ENCODE results near the gene SRSF9.
"Not testable (repeated sequence)": the region's sequence is repeated elsewhere in the genome, so short reads cannot be mapped to it uniquely, and the experiment has no call there.

SRSF9 gene

DNA sequence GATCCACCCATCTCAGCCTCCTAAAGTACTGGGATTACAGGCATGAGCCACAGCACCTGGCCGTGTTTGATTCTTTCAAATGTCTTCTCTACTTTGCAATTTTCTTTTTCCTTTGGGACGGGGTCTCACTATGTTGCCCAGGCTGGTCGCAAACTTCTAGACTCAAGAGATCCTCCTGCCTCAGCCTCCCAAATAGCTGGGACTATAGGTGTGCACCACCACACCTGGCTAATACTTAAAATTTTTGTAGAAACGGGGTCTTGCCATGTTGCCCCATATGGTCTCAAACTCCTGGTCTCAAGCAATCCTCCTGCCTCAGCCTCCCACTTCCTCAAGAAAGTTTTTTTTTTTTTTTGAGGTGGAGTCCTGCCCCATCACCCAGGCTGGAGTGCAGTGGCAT lies 21.6 kb downstream of the SRSF9 start:
- DNase-seq (ENCODE audit: low spot score) = no peak

DNA sequence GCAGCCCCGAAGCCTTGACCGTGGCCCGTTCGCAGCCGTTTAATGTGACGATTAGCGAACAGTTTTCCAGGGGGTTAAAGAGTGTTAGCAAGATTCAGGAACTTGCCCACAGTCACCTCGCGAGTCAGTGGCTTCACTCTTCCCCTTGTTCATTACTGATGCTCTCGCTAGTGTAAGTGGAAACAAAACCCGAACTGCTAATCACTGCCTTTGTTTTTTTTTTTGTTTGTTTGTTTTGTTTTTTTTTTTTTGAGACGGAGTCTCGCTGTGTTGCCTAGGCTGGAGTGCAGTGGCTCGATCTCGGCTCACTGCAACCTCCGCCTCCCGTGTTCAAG lies 22.7 kb downstream of the SRSF9 start:
- not testable (repeated sequence) for DNase-seq (ENCODE audit: low spot score)

DNA sequence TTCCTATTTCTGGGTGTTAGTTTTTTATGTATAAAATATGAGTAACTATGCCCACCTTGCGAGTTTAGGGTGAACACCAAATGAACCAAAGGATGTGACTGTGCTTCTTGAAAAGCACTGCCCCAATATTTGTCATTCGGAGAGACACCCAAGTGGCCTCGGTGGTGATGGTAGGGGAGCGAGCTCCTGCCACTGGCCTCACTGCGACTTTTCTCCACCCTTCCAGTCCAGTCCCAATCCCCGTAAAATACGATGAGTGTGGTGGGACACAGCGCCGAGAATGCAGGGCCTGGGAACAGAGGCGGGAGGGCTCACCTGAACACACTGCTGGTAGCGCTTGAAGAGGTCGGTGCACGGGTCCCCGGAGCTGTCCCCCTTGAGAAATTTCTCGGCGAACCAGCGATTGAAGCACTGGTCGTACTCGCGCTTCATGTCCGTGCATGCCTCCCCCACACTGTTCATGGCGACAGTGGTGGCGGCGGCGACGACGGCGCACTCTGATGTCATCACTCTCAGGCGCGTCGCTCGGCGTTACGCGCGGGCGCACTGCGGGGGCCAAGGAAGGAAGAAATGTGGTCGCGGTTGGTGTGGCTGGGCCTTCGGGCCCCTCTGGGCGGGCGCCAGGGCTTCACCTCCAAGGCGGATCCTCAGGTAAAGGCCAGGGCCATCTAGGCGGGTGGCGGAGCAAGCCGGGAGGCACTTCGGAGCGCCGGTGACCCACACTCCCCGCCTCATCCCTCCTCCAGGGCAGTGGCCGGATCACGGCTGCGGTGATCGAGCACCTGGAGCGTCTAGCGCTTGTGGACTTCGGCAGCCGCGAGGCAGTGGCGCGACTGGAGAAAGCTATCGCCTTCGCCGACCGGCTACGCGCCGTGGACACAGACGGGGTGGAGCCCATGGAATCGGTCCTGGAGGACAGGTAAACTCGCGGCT lies 23.4 kb downstream of the SRSF9 start, which contains the start of the genes GATC and TRIAP1:
TSS of gene GATC (plus strand) at position 534 of the 933 bp plus-strand sequence. CDS start at position 571, 37 bp downstream.
TSS of gene TRIAP1 (minus strand) at position 474 of the 933 bp plus-strand sequence. CDS start at position 462, 12 bp downstream.
- peak; percentile 84 for DNase-seq (ENCODE audit: low spot score)

DNA sequence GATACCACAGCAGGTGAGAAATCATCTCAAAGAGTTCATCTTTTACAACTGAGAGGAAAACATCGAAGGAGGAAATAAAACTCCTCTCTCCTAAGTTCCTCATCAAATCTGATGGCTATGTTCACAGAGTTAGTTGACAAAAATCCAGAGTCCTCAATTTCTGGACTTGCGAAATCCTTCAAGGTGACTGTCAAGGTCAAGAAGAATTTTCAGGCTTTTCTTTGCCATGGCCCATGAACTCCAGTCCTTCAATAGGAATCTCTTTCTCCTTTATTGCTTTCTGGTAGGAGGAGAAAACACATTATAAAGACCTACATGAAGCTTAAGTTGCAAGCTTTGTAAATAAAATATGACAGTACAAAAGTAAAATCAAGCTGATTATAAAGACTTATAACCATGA lies 24.9 kb downstream of the SRSF9 start:
- no peak for DNase-seq (ENCODE audit: low spot score)

DNA sequence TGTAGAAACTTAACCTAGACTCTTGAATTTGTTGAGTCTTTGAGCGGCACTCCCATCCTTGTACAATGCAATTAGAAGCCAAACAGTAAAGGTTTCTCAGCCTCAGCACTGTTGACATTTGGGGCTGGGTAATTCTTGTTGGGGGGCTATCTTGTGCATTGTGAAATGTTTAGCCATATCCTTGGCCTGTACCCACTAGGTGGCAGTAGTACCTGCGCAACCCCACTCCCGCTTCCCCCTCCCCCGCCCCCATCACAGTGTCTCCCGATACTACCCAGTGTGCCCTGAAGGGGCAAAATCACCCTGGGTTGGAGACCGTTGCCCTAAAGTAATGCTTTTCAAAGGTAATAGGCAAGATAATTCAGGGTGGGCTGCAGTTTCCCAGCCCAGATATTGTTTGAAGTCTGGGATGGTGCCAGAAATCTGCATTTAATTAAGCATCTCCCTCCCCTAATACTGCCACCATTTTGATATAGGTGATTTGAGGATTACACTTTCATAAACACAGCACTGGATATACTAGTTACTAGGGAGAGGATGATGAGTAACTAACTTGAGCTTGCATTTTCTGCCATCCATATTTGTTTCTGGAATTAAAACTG lies 29.8 kb downstream of the SRSF9 start:
- DNase-seq (ENCODE audit: low spot score) = peak; percentile 84

DNA sequence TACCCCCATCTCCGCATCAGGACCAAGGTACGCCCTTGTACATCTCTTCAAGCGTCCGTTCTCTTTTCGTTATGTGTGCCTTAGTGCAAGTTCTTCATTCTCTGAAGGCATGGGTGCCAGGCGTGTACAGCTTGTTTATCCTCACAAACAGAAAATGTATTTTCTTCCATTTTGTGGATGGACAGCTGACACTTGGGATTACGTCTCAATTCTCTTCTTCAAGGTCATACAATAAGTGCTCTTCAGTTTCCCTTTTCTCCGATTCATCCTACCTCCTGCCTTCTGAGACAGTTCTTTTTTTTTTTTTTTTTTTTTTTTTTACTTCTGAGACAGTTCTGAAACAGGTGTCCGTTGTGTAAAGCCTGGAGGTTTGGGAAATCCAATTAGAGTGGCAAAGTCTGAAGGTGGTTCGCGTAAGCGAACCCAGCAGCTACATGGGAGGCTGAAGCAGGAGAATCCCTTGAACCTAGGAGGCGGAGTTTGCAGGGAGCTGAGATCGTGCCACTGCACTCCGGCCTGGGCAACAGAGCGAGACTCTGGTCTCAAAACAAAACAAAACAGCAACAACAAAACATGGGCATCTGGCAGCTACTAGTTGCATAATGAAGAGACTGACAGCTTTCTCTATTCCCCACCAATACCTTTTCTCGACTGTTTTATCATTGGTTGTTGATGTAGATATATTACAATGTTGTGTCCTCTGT lies 30.9 kb downstream of the SRSF9 start:
- DNase-seq (ENCODE audit: low spot score) = peak; percentile 27

DNA sequence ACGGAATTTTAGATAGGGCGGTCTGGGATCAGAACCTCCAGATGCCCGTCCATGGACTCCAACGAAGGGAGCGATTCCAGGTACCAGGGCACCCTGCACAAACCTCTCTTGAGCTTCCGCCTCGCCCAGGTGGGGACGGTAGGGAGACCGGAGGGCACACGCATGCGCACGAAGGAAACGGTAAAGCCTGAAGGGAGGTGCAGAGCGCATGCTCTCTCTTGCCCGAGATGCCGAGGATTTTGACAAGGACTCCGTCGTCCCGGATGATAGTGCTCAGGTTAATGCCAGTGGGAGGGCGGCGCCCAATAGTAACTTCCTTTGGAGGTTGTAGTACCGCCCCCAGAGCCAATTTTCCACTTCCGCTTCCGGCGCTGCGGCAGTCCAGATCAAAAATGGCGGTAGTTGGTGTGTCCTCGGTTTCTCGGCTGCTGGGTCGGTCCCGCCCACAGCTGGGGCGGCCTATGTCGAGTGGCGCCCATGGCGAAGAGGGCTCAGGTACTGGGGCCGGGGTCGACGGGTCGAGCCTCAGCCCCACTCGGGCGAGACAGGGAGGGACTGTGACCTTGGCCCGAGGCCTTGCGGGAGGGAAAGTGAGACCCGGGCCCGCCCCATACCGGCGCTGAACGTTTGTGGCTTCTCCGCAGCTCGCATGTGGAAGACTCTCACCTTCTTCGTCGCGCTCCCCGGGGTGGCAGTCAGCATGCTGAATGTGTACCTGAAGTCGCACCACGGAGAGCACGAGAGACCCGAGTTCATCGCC lies 31.6 kb downstream of the SRSF9 start, which contains the start of gene COX6A1:
TSS of gene COX6A1 (plus strand) at position 379 of the 760 bp plus-strand sequence. CDS start at position 393, 14 bp downstream.
- peak; percentile 99 for DNase-seq (ENCODE audit: low spot score)

DNA sequence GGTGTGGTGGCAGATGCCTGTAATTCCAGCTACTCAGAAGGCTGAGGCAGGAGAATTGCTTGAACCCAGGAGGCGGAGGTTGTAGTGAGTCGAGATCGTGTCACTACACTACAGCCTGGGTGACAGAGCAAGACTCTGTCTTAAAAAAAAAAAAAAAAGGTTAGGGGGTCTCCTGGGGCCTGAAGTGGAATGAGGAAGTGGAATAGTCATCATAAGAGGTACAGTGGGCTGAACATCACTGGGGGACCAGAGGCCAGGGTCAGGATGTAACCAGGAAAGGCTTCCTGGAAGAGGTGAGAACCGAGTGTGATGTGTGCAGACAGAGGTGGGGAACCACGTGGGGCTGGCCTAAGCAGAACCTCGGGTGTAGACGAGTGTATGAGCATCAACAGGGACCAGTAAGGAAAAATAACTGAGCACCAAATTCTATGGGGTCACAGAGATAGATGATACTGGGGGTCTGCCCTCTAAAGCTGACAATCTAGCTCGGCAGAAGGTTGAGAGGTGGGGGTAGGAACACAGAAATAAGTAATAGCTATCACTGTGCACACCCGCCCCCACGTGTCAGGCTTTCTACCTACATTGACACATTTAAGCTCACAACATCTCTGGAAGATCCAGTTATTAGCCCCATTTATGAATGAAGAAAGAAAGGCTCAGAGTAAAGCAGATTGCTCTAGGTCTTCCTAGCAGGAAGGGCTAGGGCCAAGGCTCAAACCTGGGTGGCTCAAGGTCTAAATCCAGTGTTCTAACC lies 36.6 kb downstream of the SRSF9 start:
- no peak for DNase-seq (ENCODE audit: low spot score)

DNA sequence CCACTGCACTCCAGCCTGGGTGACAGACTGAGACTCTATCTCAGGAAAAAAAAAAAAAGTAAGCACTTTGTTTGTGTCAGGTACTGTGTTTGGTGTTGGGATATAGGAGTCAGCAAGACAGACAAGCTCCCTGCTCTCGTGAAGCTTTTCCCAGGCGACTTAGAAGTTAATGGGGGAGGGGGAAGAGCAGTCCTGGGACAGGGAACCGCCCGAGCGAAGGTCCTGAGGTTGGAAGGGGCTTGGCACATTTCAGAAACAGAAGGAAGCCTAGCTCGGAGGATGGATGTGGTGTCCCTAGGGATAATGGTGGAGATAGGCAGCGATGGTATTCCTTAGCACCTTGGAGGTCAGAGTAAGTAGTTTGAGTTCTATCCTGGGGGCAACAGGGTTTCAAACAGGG lies 40.2 kb downstream of the SRSF9 start:
- DNase-seq (ENCODE audit: low spot score) = no peak

DNA sequence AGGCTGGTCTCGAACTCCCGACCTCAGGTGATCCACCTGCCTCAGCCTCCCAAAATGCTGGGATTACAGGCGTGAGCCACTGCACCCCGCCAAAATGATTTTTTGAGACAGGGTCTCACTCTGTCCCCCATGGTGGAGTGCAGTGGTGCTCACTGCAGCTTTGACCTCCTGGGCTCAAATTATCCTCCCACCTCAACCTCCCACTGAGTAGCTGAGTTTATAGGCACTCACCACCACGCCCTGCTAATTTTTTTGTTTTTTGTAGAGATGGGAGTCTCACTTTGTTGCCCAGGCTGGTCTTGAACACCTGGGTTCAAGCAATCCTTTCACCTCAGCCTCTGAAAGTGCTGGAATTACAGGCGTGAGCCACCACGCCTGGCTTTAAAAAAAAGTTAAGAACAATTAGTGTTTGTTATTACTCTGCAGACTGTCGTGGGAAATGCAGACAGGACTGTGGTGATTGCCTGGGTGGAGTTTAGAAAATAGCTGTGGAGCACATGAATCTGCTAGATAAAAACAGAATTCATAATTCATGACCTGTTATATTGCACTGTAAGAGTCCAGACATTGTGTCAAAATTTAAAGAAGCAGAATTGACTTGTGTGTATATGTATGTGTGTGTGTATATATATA lies 40.8 kb downstream of the SRSF9 start:
- no peak for DNase-seq (ENCODE audit: low spot score)

DNA sequence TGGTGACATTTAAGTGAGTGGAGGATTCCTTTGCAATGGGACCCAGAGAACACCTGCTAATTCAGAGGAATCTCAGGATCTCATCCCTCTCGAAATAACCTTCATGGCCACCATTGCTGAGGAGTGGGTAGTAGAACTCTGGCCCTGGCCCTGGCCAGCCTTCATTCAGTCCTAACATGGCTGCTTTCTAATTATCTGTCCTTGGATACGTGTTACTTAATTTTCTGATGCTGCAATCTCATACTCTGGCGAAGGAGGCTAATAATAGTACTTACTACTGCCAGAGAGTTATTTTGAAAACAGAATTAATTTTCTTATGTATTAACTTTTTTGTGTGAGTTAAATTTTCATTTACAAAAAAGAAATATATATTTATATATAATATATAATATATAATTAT lies 43.8 kb downstream of the SRSF9 start:
- no peak for DNase-seq (ENCODE audit: low spot score)

DNA sequence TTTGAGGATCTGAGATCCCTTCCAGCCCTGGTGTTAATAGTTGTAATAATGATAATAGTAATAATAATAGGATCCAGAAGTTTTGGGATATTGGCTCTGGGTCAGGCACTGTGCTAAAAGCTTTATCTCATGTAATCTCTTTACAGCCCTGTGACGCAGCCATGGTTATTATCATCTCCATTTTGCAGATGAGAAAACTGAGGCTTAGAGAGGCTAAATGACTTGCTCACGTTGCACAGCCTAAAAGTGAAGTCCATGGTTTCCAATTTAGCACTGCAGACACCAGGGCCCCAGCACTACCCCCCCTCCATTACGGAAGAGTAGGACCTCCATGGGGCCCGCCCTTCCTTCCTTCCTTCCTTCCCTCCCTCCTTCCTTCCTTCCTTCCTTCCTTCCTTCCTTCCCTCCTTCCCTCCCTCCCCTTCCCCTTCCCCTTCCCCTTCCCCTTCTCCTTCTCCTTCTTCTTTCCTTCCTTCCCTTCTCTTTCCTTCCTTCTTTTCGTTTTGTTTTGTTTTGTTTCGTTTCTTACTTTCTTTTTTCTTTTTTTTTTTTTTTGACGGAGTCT lies 46.6 kb downstream of the SRSF9 start:
- no peak for DNase-seq (ENCODE audit: low spot score)

DNA sequence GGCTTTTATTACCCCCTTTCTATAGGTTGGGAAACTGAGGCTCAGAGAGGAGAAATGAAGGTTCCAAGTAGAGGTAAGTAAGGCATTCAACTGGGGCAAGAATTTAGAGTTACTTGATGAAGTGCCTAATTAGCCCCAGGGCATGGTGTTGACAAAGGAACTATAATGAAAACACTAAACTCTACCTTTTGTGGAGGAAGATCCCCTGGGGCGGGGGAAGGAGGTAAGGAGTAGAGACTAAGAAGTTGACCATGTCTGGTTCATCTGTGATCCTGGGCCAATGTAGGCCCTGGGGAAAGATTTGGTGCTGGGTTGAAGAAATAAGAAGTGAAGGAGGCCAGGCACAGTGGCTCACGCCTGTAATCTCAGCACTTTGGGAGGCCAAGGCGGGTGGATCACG lies 47.8 kb downstream of the SRSF9 start:
- DNase-seq (ENCODE audit: low spot score) = no peak

DNA sequence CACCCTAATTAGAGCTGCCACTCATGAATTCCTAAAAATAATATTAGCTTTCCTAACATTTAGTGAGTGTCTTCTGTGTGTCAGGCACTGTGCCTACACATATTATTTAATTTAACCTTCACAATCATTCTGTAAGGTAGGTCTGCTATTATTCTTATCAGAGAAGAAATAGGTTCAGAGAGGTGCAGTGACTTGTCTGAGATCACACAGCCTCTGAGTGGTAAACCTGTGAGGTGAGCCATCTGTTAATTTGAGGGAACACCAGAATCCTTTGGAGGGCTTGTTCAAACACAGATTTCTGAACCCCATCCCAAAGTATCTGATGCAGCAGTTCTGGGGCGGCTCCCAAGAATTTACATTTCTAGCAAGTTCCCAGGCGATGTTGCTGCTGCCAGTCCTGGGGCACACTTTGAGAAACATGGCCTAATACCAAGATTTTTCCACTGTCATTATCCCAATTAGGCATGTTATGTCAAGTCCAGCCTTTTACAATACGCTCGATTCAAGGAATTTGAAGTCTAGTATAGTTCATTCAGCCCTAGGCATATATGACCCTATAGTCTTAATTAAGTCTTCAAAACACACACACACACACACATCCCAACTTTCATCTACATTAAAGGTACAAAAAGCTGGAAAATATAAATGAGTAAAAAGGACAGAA lies 51.5 kb downstream of the SRSF9 start:
- no peak for DNase-seq (ENCODE audit: low spot score)

DNA sequence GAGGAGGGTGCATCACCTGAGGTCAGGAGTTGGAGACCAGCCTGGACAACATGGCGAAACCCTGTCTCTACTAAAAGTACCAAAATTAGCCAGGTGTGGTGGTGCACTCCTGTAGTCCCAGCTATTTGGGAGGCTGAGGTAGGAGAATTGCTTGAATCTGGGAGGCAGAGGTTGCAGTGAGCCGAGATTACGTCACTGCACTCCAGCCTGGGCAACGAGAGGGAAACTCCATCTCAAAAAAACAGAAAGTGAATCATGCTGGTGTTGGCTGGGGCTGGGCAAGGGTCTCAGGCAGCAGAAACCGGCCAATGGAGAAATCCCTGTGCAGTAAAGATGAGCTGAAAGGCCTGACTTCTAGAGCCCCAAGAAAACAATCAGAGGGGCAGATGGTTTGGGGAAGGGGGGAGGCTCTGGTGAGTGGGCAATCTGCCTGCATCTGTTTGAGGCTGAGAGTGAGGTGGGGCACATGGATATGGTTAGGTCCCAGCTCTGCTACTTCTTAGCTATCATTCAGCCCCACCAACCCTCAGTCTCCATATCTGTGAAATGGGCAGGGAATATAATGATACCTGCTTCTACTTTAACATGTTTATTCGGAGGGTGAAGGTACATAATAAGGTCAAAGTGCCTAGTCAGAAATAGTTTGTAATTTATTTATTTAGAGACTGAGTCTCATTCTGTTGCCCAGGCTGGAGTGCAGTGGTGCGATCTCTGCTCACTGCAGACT lies 52.9 kb downstream of the SRSF9 start:
- DNase-seq (ENCODE audit: low spot score) = no peak

DNA sequence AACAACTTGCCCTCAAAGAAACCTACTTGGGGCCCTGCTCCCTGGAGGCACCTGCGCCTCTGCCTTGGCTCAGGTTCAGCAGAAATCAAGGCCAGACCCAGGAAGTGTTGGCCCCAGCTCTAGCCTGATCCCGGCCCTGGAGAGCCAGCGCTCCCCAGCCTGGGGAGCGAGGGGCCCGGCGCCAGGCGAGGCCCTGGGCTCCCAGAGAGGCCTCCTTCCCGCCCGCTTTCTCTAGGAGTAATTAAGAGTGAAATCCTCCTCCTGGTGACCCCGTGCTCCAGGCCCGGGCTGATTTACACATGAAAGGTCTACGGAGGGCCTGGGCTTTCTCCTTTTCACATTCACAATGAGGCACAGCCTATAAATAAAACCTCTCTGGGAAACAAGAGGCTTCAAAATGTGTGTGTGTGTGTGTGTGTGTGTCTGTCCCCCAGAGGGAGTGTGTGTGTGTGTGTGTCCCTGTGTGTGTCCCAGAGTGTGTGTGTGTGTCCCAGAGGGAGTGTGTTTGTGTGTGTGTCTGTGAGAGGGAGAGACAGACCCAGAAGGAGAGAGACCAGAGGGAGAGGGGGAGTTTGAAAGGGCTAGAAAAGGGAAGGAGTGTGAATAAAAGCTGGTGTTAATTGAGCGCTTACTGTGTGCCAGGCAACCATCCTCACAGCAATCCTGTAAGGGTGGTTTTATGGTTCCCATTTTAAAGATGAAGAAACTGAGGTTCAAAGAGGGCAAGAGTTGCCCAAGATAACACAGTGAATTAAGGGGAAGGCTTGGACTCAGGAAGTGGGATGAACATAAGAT lies 55.5 kb downstream of the SRSF9 start:
- DNase-seq (ENCODE audit: low spot score) = no peak

DNA sequence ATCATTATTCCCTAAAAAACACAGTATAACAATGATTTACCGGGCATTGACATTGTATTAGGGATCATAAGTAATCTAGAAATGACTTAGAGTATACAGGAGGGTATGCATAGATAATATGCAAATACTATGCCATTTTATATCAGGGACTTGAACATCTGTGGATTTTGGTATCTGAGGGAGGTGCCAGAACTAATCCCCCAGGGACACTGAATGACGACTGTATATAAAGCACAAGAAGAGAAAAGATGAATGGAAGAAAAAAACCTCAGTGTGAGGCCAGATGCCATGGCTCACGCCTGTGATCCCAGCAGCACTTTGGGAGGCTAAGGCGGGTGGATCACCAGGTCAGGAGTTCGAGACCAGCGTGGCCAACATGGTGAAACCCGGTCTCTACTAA lies 57.1 kb downstream of the SRSF9 start:
- no peak for DNase-seq (ENCODE audit: low spot score)
